SKM-1 (cell line): ENCODE measurements around the gene ATXN7L1.
"Not testable (repeated sequence)": the region's sequence is repeated elsewhere in the genome, so short reads cannot be mapped to it uniquely, and the experiment has no call there.

Experiments
- DNase-seq: peaks from one replicate; lab custom pipeline; 2025; ENCODE audit not compliant: unreplicated experiment; lab: John Stamatoyannopoulos, UW

Gene ATXN7L1

DNA sequence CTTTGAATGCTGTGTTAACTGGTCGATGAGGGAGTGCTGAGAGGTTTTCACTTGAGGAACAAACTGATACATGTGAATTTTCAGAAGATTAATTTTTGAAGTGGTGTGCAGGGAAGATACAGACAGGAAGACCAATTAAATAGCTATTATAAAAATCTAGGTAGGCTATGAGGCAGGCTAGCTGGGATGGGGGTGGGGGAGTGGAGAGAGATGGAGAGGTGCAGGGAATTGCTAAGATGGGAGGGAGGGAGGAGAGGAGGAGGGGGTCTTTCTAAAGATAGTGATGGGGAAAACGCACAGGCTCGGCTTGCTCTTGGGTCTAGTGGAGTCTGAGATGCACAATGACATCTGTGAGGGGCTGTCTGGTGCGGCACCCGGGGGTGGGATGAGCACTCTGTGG, 15.2 kb downstream of the ATXN7L1 start:
- no peak for DNase-seq

GRCh38 chr7:105860793-105861192, 15.6 kb downstream of the ATXN7L1 start:
- no peak for DNase-seq

GRCh38 chr7:105857009-105857952, 19.1 kb downstream of the ATXN7L1 start:
- DNase-seq = no peak

- no peak for DNase-seq
Observed at GRCh38 chr7:105854498-105854897, 21.9 kb downstream of the ATXN7L1 start.

GRCh38 chr7:105853931-105854419, 22.4 kb downstream of the ATXN7L1 start:
- DNase-seq = no peak

DNA sequence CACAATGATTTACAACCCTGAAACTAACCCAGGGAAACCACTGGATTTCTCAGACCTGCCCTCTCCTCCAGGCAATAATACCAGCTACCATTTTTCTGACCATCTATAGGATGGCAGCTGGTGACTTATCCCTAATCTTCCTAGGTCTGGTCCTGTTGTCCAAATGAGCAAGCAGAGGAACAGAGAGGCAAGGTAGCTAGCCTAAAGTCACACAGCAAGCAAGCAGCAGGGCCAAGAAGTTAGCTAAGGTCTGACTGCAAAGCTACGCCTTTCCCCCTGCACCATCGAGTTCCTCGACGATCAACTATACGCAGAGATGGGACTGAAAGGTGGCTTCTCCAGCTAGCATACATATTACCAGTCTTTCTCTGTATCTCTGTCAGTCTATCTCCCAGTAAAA, 25.3 kb downstream of the ATXN7L1 start:
- no peak for DNase-seq

DNA sequence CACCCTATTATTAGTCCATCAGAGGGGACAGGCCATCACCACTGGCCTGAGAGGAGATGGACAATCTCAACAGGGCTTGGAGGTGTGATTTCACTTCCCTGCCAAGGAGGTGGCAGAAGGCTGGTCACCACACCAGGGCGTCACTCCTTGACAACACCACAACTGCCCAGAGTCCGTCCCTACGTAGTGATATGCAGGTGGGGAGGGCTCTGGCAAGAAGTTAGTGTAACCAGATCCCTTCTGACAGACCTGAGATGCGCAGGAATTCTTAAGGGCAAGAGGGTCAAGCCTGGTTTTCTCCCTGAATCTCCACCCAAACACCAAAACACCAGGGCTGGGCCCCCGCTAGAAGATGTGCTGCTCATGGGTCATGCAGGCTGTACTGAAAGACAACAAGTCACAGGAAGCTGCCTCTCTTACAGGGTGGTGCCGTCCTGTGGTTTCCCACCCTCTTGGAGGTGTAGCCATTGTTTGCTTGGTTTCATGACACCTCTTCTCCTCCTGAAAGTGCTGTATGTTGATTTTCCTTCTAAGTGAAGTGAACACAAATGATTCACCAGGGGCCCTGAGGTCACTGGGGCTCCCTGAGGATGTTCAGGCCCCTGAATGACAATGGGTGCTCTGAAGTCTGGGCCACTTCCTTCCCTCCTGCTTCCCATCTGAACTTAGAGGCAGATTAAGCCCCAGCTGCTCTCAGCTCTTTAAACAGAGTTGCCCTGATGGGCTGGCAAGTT, 27.1 kb downstream of the ATXN7L1 start:
- DNase-seq = no peak

- DNase-seq = no peak
Observed at GRCh38 chr7:105846404-105846803, 30.0 kb downstream of the ATXN7L1 start.

GRCh38 chr7:105844681-105845080, 31.7 kb downstream of the ATXN7L1 start:
- not testable (repeated sequence) for DNase-seq

- DNase-seq = no peak
Observed at GRCh38 chr7:105841866-105842265, 34.5 kb downstream of the ATXN7L1 start.

GRCh38 chr7:105840981-105841749, 35.2 kb downstream of the ATXN7L1 start:
- DNase-seq = no peak

DNA sequence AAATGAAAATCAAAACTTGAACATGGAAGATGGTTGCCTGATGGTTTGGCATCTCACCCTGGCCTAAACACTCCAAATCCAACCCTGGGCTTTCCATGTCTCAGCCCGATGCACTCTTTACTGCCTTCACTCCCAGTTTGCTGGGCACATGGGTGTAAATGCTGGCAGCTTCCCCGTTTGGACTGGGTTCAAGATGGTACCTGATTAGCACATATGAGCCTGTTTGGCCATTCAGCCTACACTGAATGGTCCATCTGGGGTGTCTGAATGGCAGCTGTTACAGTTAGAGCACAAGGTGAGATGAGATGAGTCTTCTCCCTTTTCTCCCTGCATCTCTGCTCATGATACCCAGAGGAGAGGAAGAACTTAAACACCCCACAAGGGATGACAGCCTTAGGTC, 37.1 kb downstream of the ATXN7L1 start:
- no peak for DNase-seq

- no peak for DNase-seq
Observed at GRCh38 chr7:105838627-105839231, 37.7 kb downstream of the ATXN7L1 start.

- DNase-seq = no peak
Observed at GRCh38 chr7:105837765-105838626, 38.4 kb downstream of the ATXN7L1 start.

DNA sequence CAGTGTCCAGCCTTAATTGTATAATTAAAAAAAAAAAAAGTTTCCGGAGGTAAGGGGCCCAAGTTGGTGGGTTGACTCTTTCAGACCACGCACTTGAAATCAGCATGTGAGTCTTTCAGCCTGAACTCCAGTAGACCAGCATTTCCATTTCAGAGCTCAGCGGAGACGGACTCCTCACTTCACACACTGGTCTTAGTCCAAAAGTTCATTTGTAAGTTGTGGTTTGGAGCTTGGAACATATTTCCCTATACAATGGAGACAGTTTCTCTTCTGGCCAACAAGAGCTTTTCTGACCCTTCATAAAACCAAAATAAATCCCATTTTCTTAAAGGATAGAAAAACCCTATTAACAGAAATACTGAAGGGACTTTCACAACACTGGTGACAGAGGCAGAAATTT, 41.0 kb downstream of the ATXN7L1 start:
- no peak for DNase-seq

GRCh38 chr7:105831824-105832535, 44.4 kb downstream of the ATXN7L1 start:
- DNase-seq = no peak

- DNase-seq = no peak
Observed at GRCh38 chr7:105831302-105831620, 45.1 kb downstream of the ATXN7L1 start.

DNA sequence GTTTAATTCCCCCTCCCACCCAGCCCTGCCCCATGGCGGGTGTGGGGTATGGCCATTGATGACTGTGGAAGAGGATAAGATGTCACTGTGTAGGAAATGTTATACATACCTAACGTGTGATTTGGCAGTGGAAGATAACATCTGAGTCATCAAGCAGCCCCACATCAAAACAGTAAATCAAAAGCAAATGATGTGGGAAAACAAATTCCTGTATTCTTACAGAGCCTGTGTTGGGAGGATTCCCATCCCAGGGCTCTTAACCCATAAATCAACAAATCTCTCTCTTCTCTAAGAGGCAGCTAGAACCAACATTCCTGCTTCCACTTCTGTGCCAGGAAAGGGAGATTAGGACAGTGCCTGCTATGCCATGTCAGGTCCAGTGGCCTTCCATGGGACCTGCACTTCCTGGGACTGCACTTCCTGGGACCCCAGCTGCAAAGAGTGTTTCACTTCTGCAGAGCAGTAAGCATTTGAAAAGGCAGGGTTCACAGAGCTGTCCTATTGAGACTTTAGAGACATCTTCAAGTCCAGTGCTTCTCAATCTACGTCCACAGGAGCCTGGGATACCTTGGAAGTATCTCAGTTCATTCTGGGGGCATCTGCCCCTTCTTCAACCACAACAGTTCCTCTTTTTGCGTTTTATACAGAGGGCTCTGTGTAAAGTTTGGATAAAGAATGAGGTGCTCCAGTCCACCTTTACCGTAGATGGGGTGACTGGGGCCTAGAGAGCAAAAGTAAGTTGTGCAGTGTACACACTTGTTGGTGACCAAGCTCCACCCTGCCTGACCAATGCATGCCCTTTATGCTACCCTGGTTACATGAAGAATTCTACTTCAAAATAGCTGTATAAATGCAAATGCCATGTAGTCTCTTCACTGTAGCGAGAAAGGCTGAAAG, 45.7 kb downstream of the ATXN7L1 start:
- no peak for DNase-seq
